Measurements from ENCODE around the gene DMAC2L.
A peak's percentile ranks its signal among the peaks of the same experiment; 100 is the strongest.
"Not testable (repeated sequence)": the region's sequence is repeated elsewhere in the genome, so short reads cannot be mapped to it uniquely, and the experiment has no call there.

Gene DMAC2L

GRCh38 chr14:50350975-50351374, 38.9 kb downstream of the DMAC2L start:
- Mint-ChIP-seq H3K4me3 (no peak overlapping the region), H3K4me1 (peaks cover 28% of the 10 kb centered on the region), H3K36me3 (ENCODE audit: low read depth) (no peaks in the 10 kb centered on the region), H3K27ac (peak overlapping the region; percentile 64), H3K9me3 (no peaks in the 10 kb centered on the region), H3K27me3 (ENCODE audit: low read depth, poor library complexity) (peaks cover 6% of the 10 kb centered on the region)
- DNase-seq = no peak
- no peak for TF ChIP-seq CTCF (IDR thresholded peaks at IDR 0.05)

GRCh38 chr14:50352584-50352983, 40.5 kb downstream of the DMAC2L start:
- peaks cover 6% of the 10 kb centered on the region for H3K27me3 Mint-ChIP-seq (ENCODE audit: low read depth, poor library complexity)
- H3K4me3 Mint-ChIP-seq = no peak overlapping the region
- no peak for DNase-seq
- H3K9me3 Mint-ChIP-seq = no peaks in the 10 kb centered on the region
- no peak overlapping the region for H3K27ac Mint-ChIP-seq
- no peak for TF ChIP-seq CTCF (IDR thresholded peaks at IDR 0.05)
- H3K36me3 Mint-ChIP-seq (ENCODE audit: low read depth) = no peaks in the 10 kb centered on the region
- peaks cover 35% of the 10 kb centered on the region for H3K4me1 Mint-ChIP-seq

- no peaks in the 10 kb centered on the region for H3K36me3 Mint-ChIP-seq (ENCODE audit: low read depth)
- no peaks in the 10 kb centered on the region for H3K9me3 Mint-ChIP-seq
- peaks cover 6% of the 10 kb centered on the region for H3K27me3 Mint-ChIP-seq (ENCODE audit: low read depth, poor library complexity)
- DNase-seq = no peak
- no peak overlapping the region for H3K4me3 Mint-ChIP-seq
- H3K4me1 Mint-ChIP-seq = peaks cover 40% of the 10 kb centered on the region
- TF ChIP-seq CTCF (IDR thresholded peaks at IDR 0.05) = no peak
- no peak overlapping the region for H3K27ac Mint-ChIP-seq
Observed at GRCh38 chr14:50353126-50353525, 41.0 kb downstream of the DMAC2L start.

GRCh38 chr14:50354527-50354926, 42.4 kb downstream of the DMAC2L start:
- DNase-seq = no peak
- peaks cover 52% of the 10 kb centered on the region for H3K4me1 Mint-ChIP-seq
- no peak overlapping the region for H3K4me3 Mint-ChIP-seq
- H3K27ac Mint-ChIP-seq = no peak overlapping the region
- no peak for TF ChIP-seq CTCF (IDR thresholded peaks at IDR 0.05)
- no peaks in the 10 kb centered on the region for H3K9me3 Mint-ChIP-seq
- no peaks in the 10 kb centered on the region for H3K36me3 Mint-ChIP-seq (ENCODE audit: low read depth)
- H3K27me3 Mint-ChIP-seq (ENCODE audit: low read depth, poor library complexity) = peaks cover 6% of the 10 kb centered on the region

- no peak for DNase-seq
- Mint-ChIP-seq H3K27ac (no peak overlapping the region), H3K9me3 (no peaks in the 10 kb centered on the region), H3K4me3 (no peak overlapping the region), H3K36me3 (ENCODE audit: low read depth) (no peaks in the 10 kb centered on the region), H3K27me3 (ENCODE audit: low read depth, poor library complexity) (peaks cover 9% of the 10 kb centered on the region), H3K4me1 (peaks cover 58% of the 10 kb centered on the region)
- no peak for TF ChIP-seq CTCF (IDR thresholded peaks at IDR 0.05)
Observed at GRCh38 chr14:50355692-50356091, 43.6 kb downstream of the DMAC2L start.

GRCh38 chr14:50356283-50356682, 44.2 kb downstream of the DMAC2L start:
- H3K9me3 Mint-ChIP-seq; H3K27me3 Mint-ChIP-seq (ENCODE audit: low read depth, poor library complexity); DNase-seq; H3K27ac Mint-ChIP-seq; H3K36me3 Mint-ChIP-seq (ENCODE audit: low read depth); H3K4me3 Mint-ChIP-seq: not testable (repeated sequence)
- peaks cover 54% of the 10 kb centered on the region for H3K4me1 Mint-ChIP-seq

Data from nephron progenitor cell (in vitro differentiated cells).